ENCODE measurements around the gene TVP23C.

The TVP23C gene

DNA sequence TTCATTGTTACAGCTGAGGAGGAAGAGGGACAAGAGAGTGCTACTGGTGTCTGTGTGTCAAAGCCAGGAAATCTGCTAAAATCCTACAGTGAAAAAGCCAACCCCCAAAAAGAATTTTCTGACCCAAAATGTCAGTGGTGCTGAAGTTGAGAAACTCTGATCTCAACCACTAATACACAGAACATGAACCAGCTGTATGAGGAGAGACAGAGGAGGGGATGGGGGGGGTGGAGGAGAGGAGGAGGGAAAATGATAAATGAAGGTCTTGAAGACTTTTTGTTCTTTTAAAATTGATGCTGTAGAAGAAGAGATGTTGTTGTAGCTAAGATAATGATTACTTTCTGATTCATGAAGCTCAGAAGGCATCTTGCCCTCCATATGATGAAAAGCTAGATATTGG, 68.5 kb downstream of the TVP23C start:
- no peak for DNase-seq

- DNase-seq, result no peak
These were observed 69.6 kb downstream of the TVP23C start for GRCh38 chr17:15493693-15494035.

GRCh38 chr17:15492791-15493692, 70.2 kb downstream of the TVP23C start:
- no peak for DNase-seq

- no peak for DNase-seq
These were observed 71.1 kb downstream of the TVP23C start for GRCh38 chr17:15492186-15492585.

- no peak for DNase-seq
These were observed 72.5 kb downstream of the TVP23C start for GRCh38 chr17:15490634-15491261.

GRCh38 chr17:15488557-15488956, 74.7 kb downstream of the TVP23C start:
- DNase-seq, result no peak

GRCh38 chr17:15485045-15485444, 78.2 kb downstream of the TVP23C start:
- DNase-seq, result no peak

DNA sequence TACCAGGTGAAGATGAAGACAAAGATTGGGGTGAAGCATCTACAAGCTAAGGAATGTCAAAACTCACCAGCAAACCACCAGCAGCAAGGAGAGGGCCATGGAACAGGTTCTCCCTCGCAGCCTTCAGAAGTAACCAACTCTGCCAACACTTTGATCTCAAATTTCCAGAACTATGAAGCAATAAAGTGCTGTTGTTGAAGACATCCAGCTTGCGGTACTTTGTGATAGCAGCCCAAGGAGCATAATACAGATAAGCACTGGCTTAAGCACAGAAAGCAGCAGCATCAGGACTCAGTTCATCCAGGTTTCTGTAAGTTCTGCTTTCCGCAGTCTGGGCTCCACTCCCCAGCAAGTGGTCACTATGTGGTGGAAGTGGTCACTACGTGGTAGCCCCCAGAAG, 79.9 kb downstream of the TVP23C start:
- no peak for DNase-seq

DNA sequence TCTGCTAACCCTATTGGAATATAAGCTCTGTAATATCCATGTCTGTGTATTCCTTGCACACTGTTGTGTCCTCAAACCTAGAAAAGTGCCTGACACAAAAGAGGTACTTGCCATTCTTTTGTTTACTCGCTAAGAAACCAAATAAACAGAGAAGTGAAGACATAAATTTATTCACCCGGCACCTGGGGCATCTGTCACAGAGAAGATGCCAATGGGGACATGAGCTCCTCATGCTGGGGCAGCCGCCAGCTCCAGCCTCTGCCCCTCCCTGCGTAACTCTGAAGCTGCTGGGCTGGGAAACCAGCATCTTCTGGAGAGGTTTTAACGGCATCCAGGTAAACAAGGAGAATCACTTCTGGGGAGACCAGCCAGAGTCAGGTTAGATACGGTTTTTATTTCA, 80.8 kb downstream of the TVP23C start:
- no peak for DNase-seq

DNA sequence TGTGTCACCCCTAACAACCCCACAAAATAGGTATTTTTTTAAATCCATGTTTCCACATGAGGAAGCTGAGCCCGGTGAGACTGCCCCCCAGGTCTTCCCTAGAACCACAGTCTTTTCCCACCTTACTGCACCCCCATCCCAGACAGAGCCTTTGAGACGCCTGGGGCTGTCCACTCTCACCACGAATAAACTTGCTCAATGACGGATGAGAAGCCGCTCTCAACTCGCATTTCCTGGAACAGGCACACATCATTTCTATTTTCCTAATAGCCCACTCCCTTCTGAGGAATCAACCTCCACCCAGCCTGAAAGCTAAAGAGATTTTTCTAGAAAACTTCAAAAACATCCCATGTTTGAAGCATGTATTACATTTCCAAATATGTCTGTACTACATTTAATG, 81.8 kb downstream of the TVP23C start:
- DNase-seq, result no peak

DNA sequence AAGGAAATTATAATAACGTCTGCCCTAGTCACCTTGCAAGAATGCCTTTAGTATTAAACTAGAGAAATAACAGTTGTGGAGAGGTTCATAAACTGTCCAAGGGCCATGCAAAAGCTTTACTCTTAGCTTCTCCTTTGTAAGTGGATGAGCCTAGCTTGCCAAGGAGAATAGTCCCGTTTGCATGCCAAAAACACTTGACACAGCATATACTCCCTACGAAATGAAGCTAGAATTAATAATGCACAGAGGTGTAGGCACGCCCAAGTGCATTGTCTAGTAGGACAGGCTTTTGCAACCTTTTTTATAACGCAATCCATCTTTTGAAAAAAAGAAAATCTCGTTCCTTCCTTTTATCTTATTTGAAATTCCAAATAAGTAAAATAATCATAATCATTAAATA, 83.1 kb downstream of the TVP23C start:
- DNase-seq, result no peak

DNA sequence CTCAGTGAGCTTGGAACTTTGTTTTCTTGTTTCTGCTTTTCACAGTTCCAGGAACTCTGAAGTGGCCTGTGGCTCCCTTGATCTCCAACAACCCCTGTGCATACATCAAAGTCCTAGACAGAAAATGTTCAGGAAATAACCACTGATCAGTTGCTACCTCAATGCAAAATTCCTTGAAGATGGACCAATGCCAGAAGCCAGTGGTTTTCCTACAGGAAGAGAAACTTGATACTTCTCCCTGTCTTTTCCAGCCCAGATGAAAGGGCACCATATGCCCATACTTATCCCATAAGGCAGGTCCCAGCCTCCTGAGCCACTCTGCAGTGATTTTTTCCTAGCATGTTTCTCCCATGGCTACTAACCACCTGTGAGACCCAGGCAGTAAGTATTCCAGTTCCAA, 83.6 kb downstream of the TVP23C start:
- no peak for DNase-seq

DNA sequence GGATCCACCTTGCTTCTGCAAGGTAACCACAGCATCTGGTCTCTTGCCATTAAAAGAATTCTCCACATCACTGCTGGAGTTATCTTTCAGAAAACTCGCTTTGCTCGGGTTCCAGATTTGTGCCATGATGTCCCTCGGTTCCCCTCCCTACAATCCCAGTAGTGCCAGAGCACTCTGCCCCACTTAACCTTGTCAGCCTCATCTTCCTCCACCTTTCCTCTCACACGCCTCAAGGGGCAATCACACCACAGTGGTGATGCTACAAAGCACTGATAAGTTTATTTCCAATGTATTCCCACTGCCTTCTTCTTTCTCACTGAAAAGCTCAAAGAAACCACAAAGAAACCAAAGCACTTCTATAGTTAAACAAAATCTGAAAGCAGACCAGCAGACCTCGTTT, 84.4 kb downstream of the TVP23C start:
- DNase-seq, result no peak

- DNase-seq, result no peak
These were observed 87.5 kb downstream of the TVP23C start for GRCh38 chr17:15475631-15476354.

DNA sequence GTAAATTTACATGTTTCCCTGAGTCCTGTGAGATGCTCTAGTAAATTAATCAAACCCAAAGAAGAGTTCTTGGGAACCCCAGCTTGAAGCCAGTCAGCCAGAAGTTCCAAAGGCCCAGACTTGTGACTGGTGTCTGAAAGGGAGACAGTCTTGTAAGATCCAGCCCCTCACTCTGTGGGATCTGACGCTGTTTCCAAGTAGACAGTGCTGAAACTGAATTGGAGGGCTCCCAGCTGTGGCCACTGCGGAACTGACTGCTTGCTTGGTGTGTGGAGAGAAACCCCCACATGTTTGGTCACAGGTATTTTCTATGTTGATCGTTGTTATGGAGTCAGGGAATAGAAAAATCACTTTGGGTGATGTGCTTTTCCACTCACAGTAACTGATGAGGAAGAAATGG, 90.4 kb downstream of the TVP23C start:
- DNase-seq, result no peak

- DNase-seq, result no peak
These were observed 92.7 kb downstream of the TVP23C start for GRCh38 chr17:15470536-15470935.

- no peak for DNase-seq
These were observed 94.0 kb downstream of the TVP23C start for GRCh38 chr17:15469260-15469659.

- DNase-seq, result no peak
These were observed 95.2 kb downstream of the TVP23C start for GRCh38 chr17:15468126-15468525.

GRCh38 chr17:15467592-15467991, 95.7 kb downstream of the TVP23C start, which contains the start of gene CDRT4:
Gene CDRT4, minus strand, starts transcription at chr17:15467621. Its CDS starts 27,383 bp downstream, at chr17:15440238.
- no peak for DNase-seq

DNA sequence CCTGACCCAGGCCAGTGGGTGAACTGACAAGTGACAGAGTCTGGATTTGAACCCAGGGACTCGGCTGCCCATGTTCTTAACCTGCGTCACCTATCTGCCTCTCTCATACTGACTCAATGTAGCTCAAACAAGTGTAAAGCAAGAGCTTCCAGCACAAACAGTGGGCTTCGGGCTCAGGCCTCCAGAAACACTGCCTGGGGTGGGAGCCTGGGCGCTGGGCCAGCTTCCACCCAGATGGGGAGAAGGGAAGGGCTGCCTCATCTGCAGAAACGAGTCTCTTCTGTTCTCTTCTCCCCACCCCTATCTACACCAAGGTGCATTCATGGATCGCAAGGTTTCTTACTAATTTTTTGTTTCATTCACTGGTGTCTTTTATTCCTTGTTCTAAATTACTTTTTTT, 97.2 kb downstream of the TVP23C start:
- no peak for DNase-seq

DNA sequence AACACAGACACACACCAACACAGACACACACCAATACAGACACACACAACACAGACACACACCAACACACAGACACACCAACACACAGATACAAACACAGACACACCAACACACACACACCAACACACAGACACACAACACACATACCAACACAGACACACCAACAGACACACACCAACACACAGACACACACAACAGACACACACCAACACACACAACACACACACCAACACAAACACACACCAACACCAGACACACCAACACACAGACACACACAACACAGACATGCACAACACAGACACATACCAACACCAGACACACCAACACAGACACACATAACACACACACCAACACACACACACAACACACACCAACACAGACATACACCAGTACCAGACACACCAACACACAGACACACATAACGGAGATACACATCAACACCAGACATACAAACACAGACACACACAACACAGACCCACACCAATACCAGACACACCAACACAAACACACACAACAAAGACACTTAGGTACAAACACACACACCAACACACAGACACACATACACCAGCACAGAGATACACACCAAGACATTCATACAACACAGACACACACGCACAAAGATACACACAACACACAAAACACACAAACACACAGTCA, 98.1 kb downstream of the TVP23C start:
- no peak for DNase-seq

GRCh38 chr17:15464231-15464985, 98.9 kb downstream of the TVP23C start:
- no peak for DNase-seq
